Measurements from ENCODE around the gene PIP.
"Not testable (repeated sequence)": the region's sequence is repeated elsewhere in the genome, so short reads cannot be mapped to it uniquely, and the experiment has no call there.

The PIP gene

GRCh38 chr7:143131781-143132180 is at the start of gene PIP:
Gene PIP (plus strand): TSS chr7:143132077. CDS start chr7:143132117, 40 bp downstream.
- DNase-seq (ENCODE audit: low spot score) = no peak

- DNase-seq (ENCODE audit: low spot score) = no peak
Measured at GRCh38 chr7:143085109-143085508, 46.8 kb upstream of the PIP start.

GRCh38 chr7:143085610-143086009 is 46.3 kb upstream of the PIP start:
- DNase-seq (ENCODE audit: low spot score) = not testable (repeated sequence)

- DNase-seq (ENCODE audit: low spot score) = not testable (repeated sequence)
Measured at GRCh38 chr7:143088549-143089231, 43.2 kb upstream of the PIP start.

GRCh38 chr7:143096146-143096545 is 35.7 kb upstream of the PIP start:
- DNase-seq (ENCODE audit: low spot score) = no peak

- not testable (repeated sequence) for DNase-seq (ENCODE audit: low spot score)
Measured at GRCh38 chr7:143099579-143099978, 32.3 kb upstream of the PIP start.

GRCh38 chr7:143104759-143105158 is 27.1 kb upstream of the PIP start:
- DNase-seq (ENCODE audit: low spot score) = no peak

GRCh38 chr7:143108019-143108418 is 23.9 kb upstream of the PIP start:
- not testable (repeated sequence) for DNase-seq (ENCODE audit: low spot score)

- DNase-seq (ENCODE audit: low spot score) = no peak
Measured at GRCh38 chr7:143117395-143117794, 14.5 kb upstream of the PIP start.

- DNase-seq (ENCODE audit: low spot score) = no peak
Measured at GRCh38 chr7:143120691-143121405, 11.0 kb upstream of the PIP start.

GRCh38 chr7:143123326-143123725 is 8.6 kb upstream of the PIP start:
- not testable (repeated sequence) for DNase-seq (ENCODE audit: low spot score)

- DNase-seq (ENCODE audit: low spot score) = no peak
Measured at GRCh38 chr7:143126146-143126545, 5.7 kb upstream of the PIP start.

GRCh38 chr7:143129051-143129450 is 2.8 kb upstream of the PIP start:
- DNase-seq (ENCODE audit: low spot score) = no peak

GRCh38 chr7:143129477-143129876 is 2.4 kb upstream of the PIP start:
- no peak for DNase-seq (ENCODE audit: low spot score)

GRCh38 chr7:143130541-143130940 is 1.3 kb upstream of the PIP start:
- no peak for DNase-seq (ENCODE audit: low spot score)

- no peak for DNase-seq (ENCODE audit: low spot score)
Measured at GRCh38 chr7:143147070-143147469, 15.2 kb downstream of the PIP start.

- DNase-seq (ENCODE audit: low spot score) = no peak
Measured at GRCh38 chr7:143148050-143148449, 16.2 kb downstream of the PIP start.

GRCh38 chr7:143148651-143149050 is 16.8 kb downstream of the PIP start:
- no peak for DNase-seq (ENCODE audit: low spot score)

GRCh38 chr7:143150696-143151095 is 18.8 kb downstream of the PIP start:
- DNase-seq (ENCODE audit: low spot score) = not testable (repeated sequence)

- DNase-seq (ENCODE audit: low spot score) = not testable (repeated sequence)
Measured at GRCh38 chr7:143158617-143159016, 26.7 kb downstream of the PIP start.

- DNase-seq (ENCODE audit: low spot score) = peak; percentile 43
Measured at GRCh38 chr7:143171697-143172096, 39.8 kb downstream of the PIP start.

GRCh38 chr7:143172354-143172753 is 40.5 kb downstream of the PIP start:
- peak; percentile 63 for DNase-seq (ENCODE audit: low spot score)

GRCh38 chr7:143176128-143176527 is 44.3 kb downstream of the PIP start:
- no peak for DNase-seq (ENCODE audit: low spot score)
